Loucy (cell line): ENCODE measurements around the gene LKAAEAR1.

Source experiments
- H2AFZ ChIP-seq: fragments of 200-600 bp; sonication (generic); 2 replicates; pipeline ENCODE4 v1.6.0; 2016; ENCODE audit warnings: antibody characterized with exemption, mild to moderate bottlenecking, low read length, moderate library complexity
- H3F3A ChIP-seq: fragments of 200-600 bp; 2 replicates; pipeline ENCODE4 v1.6.0; 2016; ENCODE audit warnings: antibody characterized with exemption, low read depth, mild to moderate bottlenecking
- H3K27me3 ChIP-seq: fragments of 200-600 bp; sonication (generic); 2 replicates; pipeline ENCODE4 v1.6.1; 2014; ENCODE audit warnings: low read length, mild to moderate bottlenecking; ENCODE audit not compliant: insufficient read depth, poor library complexity, severe bottlenecking
- H3K36me3 ChIP-seq: fragments of 200-600 bp; sonication (generic); 2 replicates; pipeline ENCODE4 v1.6.1; 2016; ENCODE audit warnings: low read length; ENCODE audit not compliant: insufficient read depth
- H3K4me1 ChIP-seq: fragments of 200-600 bp; sonication (generic); 2 replicates; pipeline ENCODE4 v1.5.1; 2014; ENCODE audit warnings: low read length, mild to moderate bottlenecking; ENCODE audit not compliant: insufficient read depth, poor library complexity, severe bottlenecking
- H3K4me2 ChIP-seq: fragments of 200-600 bp; sonication (generic); 2 replicates; pipeline ENCODE4 v1.6.0; 2014; ENCODE audit warnings: antibody characterized with exemption, low read length, low read depth, mild to moderate bottlenecking; ENCODE audit not compliant: poor library complexity, severe bottlenecking
- H3K4me3 ChIP-seq: fragments of 200-600 bp; sonication (generic); 2 replicates; pipeline ENCODE4 v1.5.1; 2014; ENCODE audit warnings: low read length, mild to moderate bottlenecking, mixed read lengths; ENCODE audit not compliant: poor library complexity, severe bottlenecking
- H3K79me2 ChIP-seq: fragments of 200-600 bp; sonication (generic); 2 replicates; pipeline ENCODE4 v1.6.1; 2014; ENCODE audit warnings: low read length; ENCODE audit not compliant: insufficient read depth
- H3K9ac ChIP-seq: fragments of 200-600 bp; sonication (generic); 2 replicates; pipeline ENCODE4 v1.6.0; 2014; ENCODE audit warnings: mild to moderate bottlenecking, low read depth, low read length, moderate library complexity; ENCODE audit not compliant: poor library complexity, severe bottlenecking
- H3K9me2 ChIP-seq: fragments of 200-600 bp; sonication (generic); replicated peaks from 2 replicates; pipeline ENCODE4 v1.6.1; 2016; ENCODE audit warnings: low read depth, low read length, mixed read lengths
- H3K9me3 ChIP-seq: fragments of 200-600 bp; sonication (generic); 2 replicates; pipeline ENCODE4 v1.6.1; 2014; ENCODE audit warnings: mild to moderate bottlenecking, antibody characterized with exemption, low read length, low read depth; ENCODE audit not compliant: insufficient read depth
- H4K20me1 ChIP-seq: fragments of 200-600 bp; sonication (generic); 2 replicates; pipeline ENCODE4 v1.6.0; 2014; ENCODE audit warnings: antibody characterized with exemption, low read length, mild to moderate bottlenecking; ENCODE audit not compliant: insufficient read depth, poor library complexity, severe bottlenecking
- CTCF ChIP-seq: fragments of 200-600 bp; sonication (generic); conservative IDR thresholded peaks from 2 replicates; pipeline ENCODE4 v1.5.1; 2014; ENCODE audit warnings: mild to moderate bottlenecking, antibody characterized with exemption, low read length
- EZH2phosphoT487 ChIP-seq: fragments of 200-600 bp; IDR thresholded peaks from 2 replicates; pipeline ENCODE4 v1.6.1; 2018; ENCODE audit warnings: antibody characterized with exemption, mild to moderate bottlenecking, moderate library complexity, borderline replicate concordance

Gene LKAAEAR1, protein sequence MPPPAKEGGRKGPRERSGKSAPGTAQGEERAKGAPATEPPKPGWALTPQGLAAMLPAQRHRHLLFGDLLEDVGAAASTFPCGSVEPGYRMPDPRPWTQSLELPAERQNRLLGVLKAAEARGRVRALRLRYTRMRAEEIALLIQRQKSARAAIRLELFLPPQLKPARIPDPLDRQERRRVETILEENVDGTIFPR

GRCh38 chr20:64083804-64084684, at the start of gene LKAAEAR1:
TSS of gene LKAAEAR1 (minus strand) at chr20:64084398. CDS start at chr20:64084219, 179 bp downstream.
- H3K9me3 ChIP-seq, result no peaks in the 10 kb centered on the region
- H2AFZ ChIP-seq, result peak within 1 kb of the TSS; percentile 89
- H3K27me3 ChIP-seq, result no peaks in the 10 kb centered on the region

GRCh38 chr20:64131406-64131805, 47.2 kb upstream of the LKAAEAR1 start:
- no peaks in the 10 kb centered on the region for H3K79me2 ChIP-seq
- no peaks in the 10 kb centered on the region for H3K4me1 ChIP-seq
- H3K9me2 ChIP-seq, result no peaks in the 10 kb centered on the region
- no peak overlapping the region for H3K4me2 ChIP-seq
- no peaks in the 10 kb centered on the region for H3K36me3 ChIP-seq
- H3K9ac ChIP-seq, result no peak overlapping the region
- TF ChIP-seq CTCF (peak; percentile 46), EZH2phosphoT487 (no peak)
- no peaks in the 10 kb centered on the region for H3K27me3 ChIP-seq
- no peaks in the 10 kb centered on the region for H4K20me1 ChIP-seq
- H3K4me3 ChIP-seq, result no peak overlapping the region
- H3K9me3 ChIP-seq, result peaks cover 8% of the 10 kb centered on the region; the same call in 1 of the 2 replicates
- no peak overlapping the region for H2AFZ ChIP-seq
- no peaks in the 10 kb centered on the region for H3F3A ChIP-seq

More at GRCh38 chr20:64083804-64084684, at the start of gene LKAAEAR1:
- no peaks in the 10 kb centered on the region for H3K36me3 ChIP-seq
- no peak; the same call in 1 of the 2 replicates for TF ChIP-seq CTCF
- TF ChIP-seq EZH2phosphoT487, result no peak
- no peaks in the 10 kb centered on the region for H3K79me2 ChIP-seq
- H4K20me1 ChIP-seq, result no peaks in the 10 kb centered on the region
- H3K4me3 ChIP-seq, result peak within 1 kb of the TSS; percentile 70
- peaks cover 20% of the 10 kb centered on the region for H3F3A ChIP-seq
- peaks cover 21% of the 10 kb centered on the region for H3K4me1 ChIP-seq
- H3K4me2 ChIP-seq, result peak within 1 kb of the TSS; percentile 90
- H3K9ac ChIP-seq, result peak within 1 kb of the TSS; percentile 61
- no peaks in the 10 kb centered on the region for H3K9me2 ChIP-seq

- no peaks in the 10 kb centered on the region for H3K79me2 ChIP-seq
- TF ChIP-seq CTCF, result no peak
- TF ChIP-seq EZH2phosphoT487, result no peak
Measured at GRCh38 chr20:64130876-64131275, 46.7 kb upstream of the LKAAEAR1 start.

More at GRCh38 chr20:64130876-64131275, 46.7 kb upstream of the LKAAEAR1 start:
- no peak overlapping the region for H3K4me2 ChIP-seq
- H3K36me3 ChIP-seq, result no peaks in the 10 kb centered on the region
- H2AFZ ChIP-seq, result no peak overlapping the region
- no peaks in the 10 kb centered on the region for H3F3A ChIP-seq
- no peaks in the 10 kb centered on the region for H4K20me1 ChIP-seq
- H3K27me3 ChIP-seq, result no peaks in the 10 kb centered on the region
- H3K9me3 ChIP-seq, result peaks cover 8% of the 10 kb centered on the region; the same call in 1 of the 2 replicates
- no peaks in the 10 kb centered on the region for H3K4me1 ChIP-seq
- H3K4me3 ChIP-seq, result no peak overlapping the region
- H3K9me2 ChIP-seq, result no peaks in the 10 kb centered on the region
- no peak overlapping the region for H3K9ac ChIP-seq
